Stimulated activated memory B cell treated with anti-CD40 and anti-IgM and Interleukin-4, amounts not matched to agents 10 μg/mL and 1 μg/mL and 100 μg/mL, for 72 hours (primary cell): ENCODE results near the gene NOL4.

Experiments used
- ATAC-seq: fragments of 150-1000 bp; cut with Tn5 transposase; 2 replicates; pipeline ENCODE4 v1.10.0; 2021
- H3K27ac Mint-ChIP-seq: one replicate; pipeline ENCODE4 v1.8.0; 2022; ENCODE audit warnings: mild to moderate bottlenecking, mixed read lengths
- H3K27me3 Mint-ChIP-seq: one replicate; pipeline ENCODE4 v1.8.0; 2022; ENCODE audit warnings: mixed read lengths
- H3K36me3 Mint-ChIP-seq: one replicate; pipeline ENCODE4 v1.8.0; 2022; ENCODE audit warnings: mixed read lengths
- H3K4me1 Mint-ChIP-seq: one replicate; pipeline ENCODE4 v1.8.0; 2022; ENCODE audit warnings: mixed read lengths
- H3K4me3 Mint-ChIP-seq: one replicate; pipeline ENCODE4 v1.8.0; 2022; ENCODE audit warnings: mild to moderate bottlenecking, moderate library complexity, mixed read lengths
- H3K9me3 Mint-ChIP-seq: one replicate; pipeline ENCODE4 v1.8.0; 2022; ENCODE audit warnings: mixed read lengths

NOL4 gene

GRCh38 chr18:34219651-34220050 is 5.1 kb downstream of the NOL4 start:
- Mint-ChIP-seq H3K27me3 (peaks cover 31% of the 10 kb centered on the region), H3K4me1 (peaks cover 6% of the 10 kb centered on the region), H3K36me3 (no peaks in the 10 kb centered on the region), H3K27ac (no peak overlapping the region), H3K9me3 (no peaks in the 10 kb centered on the region), H3K4me3 (no peak overlapping the region)
- no peak for ATAC-seq

GRCh38 chr18:34212511-34212910 is 12.2 kb downstream of the NOL4 start:
- Mint-ChIP-seq H3K27me3 (no peaks in the 10 kb centered on the region), H3K36me3 (no peaks in the 10 kb centered on the region), H3K4me3 (no peak overlapping the region), H3K9me3 (no peaks in the 10 kb centered on the region), H3K4me1 (no peaks in the 10 kb centered on the region), H3K27ac (no peak overlapping the region)
- ATAC-seq: no peak

- H3K27me3 Mint-ChIP-seq: no peaks in the 10 kb centered on the region
- H3K27ac Mint-ChIP-seq: no peak overlapping the region
- no peak overlapping the region for H3K4me3 Mint-ChIP-seq
- H3K9me3 Mint-ChIP-seq: no peaks in the 10 kb centered on the region
- no peaks in the 10 kb centered on the region for H3K4me1 Mint-ChIP-seq
- no peak for ATAC-seq
- H3K36me3 Mint-ChIP-seq: no peaks in the 10 kb centered on the region
These were observed 17.3 kb downstream of the NOL4 start for GRCh38 chr18:34207344-34207851.

- H3K9me3 Mint-ChIP-seq: no peaks in the 10 kb centered on the region
- H3K4me3 Mint-ChIP-seq: no peak overlapping the region
- H3K4me1 Mint-ChIP-seq: no peaks in the 10 kb centered on the region
- H3K27ac Mint-ChIP-seq: no peak overlapping the region
- H3K27me3 Mint-ChIP-seq: no peaks in the 10 kb centered on the region
- no peak for ATAC-seq
- no peaks in the 10 kb centered on the region for H3K36me3 Mint-ChIP-seq
These were observed 20.8 kb downstream of the NOL4 start for GRCh38 chr18:34203866-34204265.

- H3K27ac Mint-ChIP-seq: no peak overlapping the region
- no peaks in the 10 kb centered on the region for H3K9me3 Mint-ChIP-seq
- no peak for ATAC-seq
- H3K36me3 Mint-ChIP-seq: no peaks in the 10 kb centered on the region
- no peak overlapping the region for H3K4me3 Mint-ChIP-seq
- no peaks in the 10 kb centered on the region for H3K27me3 Mint-ChIP-seq
- no peaks in the 10 kb centered on the region for H3K4me1 Mint-ChIP-seq
These were observed 28.5 kb downstream of the NOL4 start for GRCh38 chr18:34196256-34196655.

- no peaks in the 10 kb centered on the region for H3K9me3 Mint-ChIP-seq
- no peaks in the 10 kb centered on the region for H3K4me1 Mint-ChIP-seq
- no peak for ATAC-seq
- H3K36me3 Mint-ChIP-seq: no peaks in the 10 kb centered on the region
- H3K4me3 Mint-ChIP-seq: no peak overlapping the region
- H3K27me3 Mint-ChIP-seq: no peaks in the 10 kb centered on the region
- no peak overlapping the region for H3K27ac Mint-ChIP-seq
These were observed 30.5 kb downstream of the NOL4 start for GRCh38 chr18:34194239-34194638.

GRCh38 chr18:34189656-34190435 is 34.9 kb downstream of the NOL4 start:
- Mint-ChIP-seq H3K27me3 (no peaks in the 10 kb centered on the region), H3K4me1 (no peaks in the 10 kb centered on the region), H3K9me3 (no peaks in the 10 kb centered on the region), H3K4me3 (no peak overlapping the region), H3K27ac (no peak overlapping the region), H3K36me3 (no peaks in the 10 kb centered on the region)
- ATAC-seq: no peak
